ENCODE measurements around the gene FNDC5. TPM values are rescaled to one million over a fixed set of nuclear protein-coding genes. Genes with fewer than 3 reads are reported as not detected.

The FNDC5 gene
- total and polyA plus RNA-seq, 12 donors: 12.4 to 130 (median 73.5) TPM

- WGBS, 2 donors: 69 to 76% methylated on average over 5 of the region's 5 CpGs
- Histone ChIP-seq H3K4me3 (no peak overlapping the region), H3K27ac (peak overlapping the region in 2 of 10 donors; percentile 37 to 69), H3K4me1 (peaks cover 9 to 50% (median 31%) of the 10 kb centered on the region in 9 donors), H3K27me3 (peaks cover 0 to 36% (median 19%) of the 10 kb centered on the region in 7 donors), H3K36me3 (no peaks in the 10 kb centered on the region), H3K9me3 (no peaks in the 10 kb centered on the region)
- no peak for ATAC-seq
- intact Hi-C loops (cut with DNase I): no loop called here
- no peak for DNase-seq
- TF ChIP-seq CTCF (IDR thresholded peaks at IDR 0.05): no peak
Measured at GRCh38 chr1:32881291-32881690, 10.6 kb upstream of the FNDC5 start.

- WGBS, 2 donors: 70 to 71% methylated on average over 5 of the region's 5 CpGs
- DNase-seq: no peak
- Histone ChIP-seq H3K27me3 (peaks cover 0 to 14% (median 0%) of the 10 kb centered on the region in 7 donors), H3K27ac (no peak overlapping the region), H3K9me3 (no peaks in the 10 kb centered on the region), H3K4me3 (no peak overlapping the region), H3K4me1 (peaks cover 8 to 47% (median 26%) of the 10 kb centered on the region in 9 donors), H3K36me3 (no peaks in the 10 kb centered on the region)
- TF ChIP-seq CTCF (IDR thresholded peaks at IDR 0.05): no peak
- intact Hi-C loops (cut with DNase I): loop anchor here in 6 of 10 donors (5.0 to 10.0 kb wide), 4 partner anchors 54 to 364 kb away; no protein-coding TSS in a partner anchor
- no peak for ATAC-seq
Measured at GRCh38 chr1:32878637-32879041, 7.9 kb upstream of the FNDC5 start.

- intact Hi-C loops (cut with DNase I): loop anchor here in 6 of 10 donors (5.0 to 10.0 kb wide), 4 partner anchors 53 to 363 kb away; no protein-coding TSS in a partner anchor
- no peaks in the 10 kb centered on the region for H3K36me3 ChIP-seq
- DNase-seq: no peak
- WGBS, 2 donors: 59 to 60% methylated on average over 6 of the region's 6 CpGs
- peak overlapping the region in 1 of 10 donors; percentile 23 for H3K27ac ChIP-seq
- ATAC-seq: peak in 2 of 8 donors; percentile 3 to 5
- peaks cover 8 to 47% (median 26%) of the 10 kb centered on the region in 9 donors for H3K4me1 ChIP-seq
- H3K9me3 ChIP-seq: no peaks in the 10 kb centered on the region
- no peak overlapping the region for H3K4me3 ChIP-seq
- no peak for TF ChIP-seq CTCF (IDR thresholded peaks at IDR 0.05)
- H3K27me3 ChIP-seq: peaks cover 0 to 16% (median 0%) of the 10 kb centered on the region in 7 donors
Measured at GRCh38 chr1:32878183-32878582, 7.5 kb upstream of the FNDC5 start.

GRCh38 chr1:32877211-32878110, 6.7 kb upstream of the FNDC5 start:
- Histone ChIP-seq H3K4me3 (no peak overlapping the region), H3K9me3 (no peaks in the 10 kb centered on the region), H3K4me1 (peaks cover 8 to 49% (median 31%) of the 10 kb centered on the region in 9 donors), H3K27me3 (peaks cover 0 to 23% (median 0%) of the 10 kb centered on the region in 7 donors), H3K27ac (peak overlapping the region in 1 of 10 donors; percentile 23), H3K36me3 (no peaks in the 10 kb centered on the region)
- no peak for TF ChIP-seq CTCF (IDR thresholded peaks at IDR 0.05)
- WGBS, 2 donors: 43 to 51% methylated on average over 13 of the region's 13 CpGs
- DNase-seq (peak; percentile 59 to 80), ATAC-seq (peak in 7 of 8 donors; percentile 24 to 77 (median 55))
- intact Hi-C loops (cut with DNase I): loop anchor here in 6 of 10 donors (2.0 to 10.0 kb wide), 5 partner anchors 53 to 363 kb away; no protein-coding TSS in a partner anchor

All from heart right ventricle (tissue), 16 donors.